ENCODE measurements around the gene CCDC85B.

Gene CCDC85B

GRCh38 chr11:65903068-65903481 lies 12.6 kb downstream of the CCDC85B start:
- Histone ChIP-seq H3K36me3 (ENCODE audit: control insufficient read depth in 2 of 2, insufficient read depth in 2 of 2, low read length in 2 of 2) (no peaks in the 10 kb centered on the region), H3K27me3 (ENCODE audit: control insufficient read depth in 1 of 2, insufficient read depth in 2 of 2, low read length in 2 of 2) (peaks cover 0 to 11% of the 10 kb centered on the region in 2 donors), H3K4me3 (ENCODE audit: low read length in 2 of 2) (no peak overlapping the region), H3K9me3 (ENCODE audit: control insufficient read depth in 2 of 2, low read length in 2 of 2) (no peaks in the 10 kb centered on the region), H3K27ac (ENCODE audit: low read length) (no peak overlapping the region), H3K4me1 (ENCODE audit: control insufficient read depth, insufficient read depth, low read length) (peaks cover 19% of the 10 kb centered on the region), H3K9ac (ENCODE audit: low read length in 2 of 2) (no peak overlapping the region)

GRCh38 chr11:65903715-65904114 lies 13.2 kb downstream of the CCDC85B start:
- Histone ChIP-seq H3K27ac (ENCODE audit: low read length) (no peak overlapping the region), H3K36me3 (ENCODE audit: control insufficient read depth in 2 of 2, insufficient read depth in 2 of 2, low read length in 2 of 2) (no peaks in the 10 kb centered on the region), H3K9me3 (ENCODE audit: control insufficient read depth in 2 of 2, low read length in 2 of 2) (no peaks in the 10 kb centered on the region), H3K4me1 (ENCODE audit: control insufficient read depth, insufficient read depth, low read length) (peaks cover 19% of the 10 kb centered on the region), H3K27me3 (ENCODE audit: control insufficient read depth in 1 of 2, insufficient read depth in 2 of 2, low read length in 2 of 2) (peaks cover 0 to 11% of the 10 kb centered on the region in 2 donors), H3K4me3 (ENCODE audit: low read length in 2 of 2) (no peak overlapping the region), H3K9ac (ENCODE audit: low read length in 2 of 2) (no peak overlapping the region)

GRCh38 chr11:65906602-65907001 lies 16.1 kb downstream of the CCDC85B start:
- no peaks in the 10 kb centered on the region for H3K36me3 ChIP-seq (ENCODE audit: control insufficient read depth in 2 of 2, insufficient read depth in 2 of 2, low read length in 2 of 2)
- no peak overlapping the region for H3K9ac ChIP-seq (ENCODE audit: low read length in 2 of 2)
- no peaks in the 10 kb centered on the region for H3K9me3 ChIP-seq (ENCODE audit: control insufficient read depth in 2 of 2, low read length in 2 of 2)
- no peak overlapping the region for H3K27ac ChIP-seq (ENCODE audit: low read length)
- no peak overlapping the region for H3K4me3 ChIP-seq (ENCODE audit: low read length in 2 of 2)
- peaks cover 4% of the 10 kb centered on the region for H3K4me1 ChIP-seq (ENCODE audit: control insufficient read depth, insufficient read depth, low read length)
- H3K27me3 ChIP-seq (ENCODE audit: control insufficient read depth in 1 of 2, insufficient read depth in 2 of 2, low read length in 2 of 2), result no peaks in the 10 kb centered on the region

GRCh38 chr11:65907878-65908277 lies 17.4 kb downstream of the CCDC85B start:
- no peaks in the 10 kb centered on the region for H3K36me3 ChIP-seq (ENCODE audit: control insufficient read depth in 2 of 2, insufficient read depth in 2 of 2, low read length in 2 of 2)
- H3K27ac ChIP-seq (ENCODE audit: low read length), result no peak overlapping the region
- no peaks in the 10 kb centered on the region for H3K27me3 ChIP-seq (ENCODE audit: control insufficient read depth in 1 of 2, insufficient read depth in 2 of 2, low read length in 2 of 2)
- H3K9ac ChIP-seq (ENCODE audit: low read length in 2 of 2), result no peak overlapping the region
- H3K4me3 ChIP-seq (ENCODE audit: low read length in 2 of 2), result no peak overlapping the region
- peaks cover 11% of the 10 kb centered on the region for H3K4me1 ChIP-seq (ENCODE audit: control insufficient read depth, insufficient read depth, low read length)
- no peaks in the 10 kb centered on the region for H3K9me3 ChIP-seq (ENCODE audit: control insufficient read depth in 2 of 2, low read length in 2 of 2)

- H3K36me3 ChIP-seq (ENCODE audit: control insufficient read depth in 2 of 2, insufficient read depth in 2 of 2, low read length in 2 of 2), result peaks cover under 1% of the 10 kb centered on the region in 2 donors
- no peaks in the 10 kb centered on the region for H3K9me3 ChIP-seq (ENCODE audit: control insufficient read depth in 2 of 2, low read length in 2 of 2)
- no peak overlapping the region for H3K27ac ChIP-seq (ENCODE audit: low read length)
- H3K27me3 ChIP-seq (ENCODE audit: control insufficient read depth in 1 of 2, insufficient read depth in 2 of 2, low read length in 2 of 2), result no peaks in the 10 kb centered on the region
- H3K4me3 ChIP-seq (ENCODE audit: low read length in 2 of 2), result no peak overlapping the region
- peak overlapping the region; percentile 13 to 38 for H3K9ac ChIP-seq (ENCODE audit: low read length in 2 of 2)
- peaks cover 32% of the 10 kb centered on the region for H3K4me1 ChIP-seq (ENCODE audit: control insufficient read depth, insufficient read depth, low read length)
Measured at GRCh38 chr11:65911682-65912568, 21.5 kb downstream of the CCDC85B start.

GRCh38 chr11:65912845-65913244 lies 22.4 kb downstream of the CCDC85B start:
- Histone ChIP-seq H3K4me3 (ENCODE audit: low read length in 2 of 2) (no peak overlapping the region), H3K27ac (ENCODE audit: low read length) (peak overlapping the region; percentile 24), H3K9me3 (ENCODE audit: control insufficient read depth in 2 of 2, low read length in 2 of 2) (no peaks in the 10 kb centered on the region), H3K36me3 (ENCODE audit: control insufficient read depth in 2 of 2, insufficient read depth in 2 of 2, low read length in 2 of 2) (peaks cover 2 to 5% of the 10 kb centered on the region in 2 donors), H3K9ac (ENCODE audit: low read length in 2 of 2) (peak overlapping the region in 1 of 2 donors; percentile 51), H3K27me3 (ENCODE audit: control insufficient read depth in 1 of 2, insufficient read depth in 2 of 2, low read length in 2 of 2) (no peaks in the 10 kb centered on the region), H3K4me1 (ENCODE audit: control insufficient read depth, insufficient read depth, low read length) (peaks cover 42% of the 10 kb centered on the region)

GRCh38 chr11:65915101-65915820 lies 24.8 kb downstream of the CCDC85B start:
- peak overlapping the region in 1 of 2 donors; percentile 47 for H3K9ac ChIP-seq (ENCODE audit: low read length in 2 of 2)
- H3K36me3 ChIP-seq (ENCODE audit: control insufficient read depth in 2 of 2, insufficient read depth in 2 of 2, low read length in 2 of 2), result peaks cover 2 to 5% of the 10 kb centered on the region in 2 donors
- H3K27me3 ChIP-seq (ENCODE audit: control insufficient read depth in 1 of 2, insufficient read depth in 2 of 2, low read length in 2 of 2), result no peaks in the 10 kb centered on the region
- no peaks in the 10 kb centered on the region for H3K9me3 ChIP-seq (ENCODE audit: control insufficient read depth in 2 of 2, low read length in 2 of 2)
- peak overlapping the region; percentile 92 for H3K27ac ChIP-seq (ENCODE audit: low read length)
- peaks cover 52% of the 10 kb centered on the region for H3K4me1 ChIP-seq (ENCODE audit: control insufficient read depth, insufficient read depth, low read length)
- peak overlapping the region in 1 of 2 donors; percentile 57 for H3K4me3 ChIP-seq (ENCODE audit: low read length in 2 of 2)

GRCh38 chr11:65915821-65916251 lies 25.4 kb downstream of the CCDC85B start:
- H3K4me3 ChIP-seq (ENCODE audit: low read length in 2 of 2), result peak overlapping the region; percentile 39 to 57
- H3K4me1 ChIP-seq (ENCODE audit: control insufficient read depth, insufficient read depth, low read length), result peaks cover 58% of the 10 kb centered on the region
- H3K9ac ChIP-seq (ENCODE audit: low read length in 2 of 2), result peak overlapping the region; percentile 47 to 49
- H3K36me3 ChIP-seq (ENCODE audit: control insufficient read depth in 2 of 2, insufficient read depth in 2 of 2, low read length in 2 of 2), result peaks cover 2 to 5% of the 10 kb centered on the region in 2 donors
- H3K9me3 ChIP-seq (ENCODE audit: control insufficient read depth in 2 of 2, low read length in 2 of 2), result no peaks in the 10 kb centered on the region
- H3K27ac ChIP-seq (ENCODE audit: low read length), result peak overlapping the region; percentile 92
- H3K27me3 ChIP-seq (ENCODE audit: control insufficient read depth in 1 of 2, insufficient read depth in 2 of 2, low read length in 2 of 2), result no peaks in the 10 kb centered on the region

- H3K9ac ChIP-seq (ENCODE audit: low read length in 2 of 2), result peak overlapping the region in 1 of 2 donors; percentile 49
- H3K4me1 ChIP-seq (ENCODE audit: control insufficient read depth, insufficient read depth, low read length), result peaks cover 57% of the 10 kb centered on the region
- H3K9me3 ChIP-seq (ENCODE audit: control insufficient read depth in 2 of 2, low read length in 2 of 2), result no peaks in the 10 kb centered on the region
- peak overlapping the region; percentile 39 to 57 for H3K4me3 ChIP-seq (ENCODE audit: low read length in 2 of 2)
- peaks cover 2 to 5% of the 10 kb centered on the region in 2 donors for H3K36me3 ChIP-seq (ENCODE audit: control insufficient read depth in 2 of 2, insufficient read depth in 2 of 2, low read length in 2 of 2)
- peak overlapping the region; percentile 92 for H3K27ac ChIP-seq (ENCODE audit: low read length)
- no peaks in the 10 kb centered on the region for H3K27me3 ChIP-seq (ENCODE audit: control insufficient read depth in 1 of 2, insufficient read depth in 2 of 2, low read length in 2 of 2)
Measured at GRCh38 chr11:65916391-65916790, 25.9 kb downstream of the CCDC85B start.

- peaks cover 51% of the 10 kb centered on the region for H3K4me1 ChIP-seq (ENCODE audit: control insufficient read depth, insufficient read depth, low read length)
- H3K4me3 ChIP-seq (ENCODE audit: low read length in 2 of 2), result peak overlapping the region; percentile 84 to 96
- peak overlapping the region in 1 of 2 donors; percentile 28 for H3K9ac ChIP-seq (ENCODE audit: low read length in 2 of 2)
- no peaks in the 10 kb centered on the region for H3K27me3 ChIP-seq (ENCODE audit: control insufficient read depth in 1 of 2, insufficient read depth in 2 of 2, low read length in 2 of 2)
- H3K27ac ChIP-seq (ENCODE audit: low read length), result peak overlapping the region; percentile 92
- H3K9me3 ChIP-seq (ENCODE audit: control insufficient read depth in 2 of 2, low read length in 2 of 2), result no peaks in the 10 kb centered on the region
- H3K36me3 ChIP-seq (ENCODE audit: control insufficient read depth in 2 of 2, insufficient read depth in 2 of 2, low read length in 2 of 2), result peaks cover 5% of the 10 kb centered on the region in 2 donors
Measured at GRCh38 chr11:65917077-65917433, 26.6 kb downstream of the CCDC85B start.
